Prostate gland (tissue), 2 donors: ENCODE data around the gene PIPOX. TPM values are rescaled to one million over a fixed set of nuclear protein-coding genes. Genes with fewer than 3 reads are reported as not detected.

Source experiments
- DNase-seq: peaks from one replicate; pipeline ENCODE4 v3.0.0-alpha.2; 2019; ENCODE audit warnings: low spot score
- H3K27ac ChIP-seq, 2 donors: fragments of 200-600 bp; sonication (generic); 2 replicates each; pipeline ENCODE4 v1.5.1; 2017 to 2019
- H3K27me3 ChIP-seq: fragments of 200-600 bp; sonication (generic); replicated peaks from 2 replicates; pipeline ENCODE4 v1.5.1; 2019; ENCODE audit not compliant: insufficient read depth
- H3K36me3 ChIP-seq, 2 donors: fragments of 200-600 bp; sonication (generic); 1 replicate in 1 of 2; 2 replicates in 1 of 2; pipeline versions ENCODE4 v1.5.1 to v1.8.1; 2017 to 2019
- H3K4me1 ChIP-seq: fragments of 200-600 bp; sonication (generic); replicated peaks from 2 replicates; pipeline ENCODE4 v1.5.1; 2019
- H3K4me3 ChIP-seq, 2 donors: fragments of 200-600 bp; sonication (generic); 2 replicates each; pipeline ENCODE4 v1.5.1; 2017 to 2019
- H3K9me3 ChIP-seq: fragments of 200-600 bp; sonication (generic); 2 replicates; pipeline ENCODE4 v1.5.1; 2017
- CTCF ChIP-seq, 4 experiments: fragments of 200-600 bp in 2 of 4; fragments of 450-650 bp in 2 of 4; sonication (generic) in 2 of 4; IDR thresholded peaks; 1 replicate in 3 of 4; 2 replicates in 1 of 4; pipeline ENCODE4 v1.5.1; 2016 to 2019; ENCODE audit warnings: antibody characterized with exemption in 4 of 4, mild to moderate bottlenecking in 2 of 4, moderate library complexity in 2 of 4
- POLR2A ChIP-seq: fragments of 450-650 bp; IDR thresholded peaks from one replicate; pipeline ENCODE4 v1.6.1; 2016; ENCODE audit warnings: antibody characterized with exemption, mild to moderate bottlenecking
- POLR2AphosphoS5 ChIP-seq: sonication (generic); formaldehyde crosslinking; IDR thresholded peaks from one replicate; pipeline ENCODE4 v1.6.1; 2017; ENCODE audit warnings: antibody characterized with exemption
- WGBS: methylation state at CpG from one replicate; pipeline ENCODE4 v1.1.5; 2018; 5-methylcytosine and 5-hydroxymethylcytosine counted together
- intact Hi-C: fragments of 100-400 bp; cut with DNase I; formaldehyde crosslinking; loops from one replicate; pipeline ENCODE4 v1.14.2; 2022
- total RNA-seq, 2 donors: library from RNA; depleted of rRNA; stranded (reverse); fragments of >200 nt; gene quantifications; one replicate each; pipeline ENCODE4 v1.1.0, GENCODE V29; 2016

Gene PIPOX
- total RNA-seq, 2 donors from 2014 or later = 3.1 to 6.2 TPM

GRCh38 chr17:29010586-29010985, 32.4 kb upstream of the PIPOX start:
- Histone ChIP-seq H3K36me3 (no peaks in the 10 kb centered on the region), H3K4me1 (peaks cover 4% of the 10 kb centered on the region), H3K27ac (no peak overlapping the region), H3K4me3 (no peak overlapping the region), H3K9me3 (no peaks in the 10 kb centered on the region), H3K27me3 (peaks cover 1% of the 10 kb centered on the region)
- intact Hi-C loops = no loop called here
- DNase-seq = no peak
- 77% methylated on average over 7 of the region's 7 CpGs for WGBS
- TF ChIP-seq CTCF (IDR thresholded peaks at IDR 0.05) = no peak
- TF ChIP-seq POLR2A = no peak
- TF ChIP-seq POLR2AphosphoS5 = no peak

DNA sequence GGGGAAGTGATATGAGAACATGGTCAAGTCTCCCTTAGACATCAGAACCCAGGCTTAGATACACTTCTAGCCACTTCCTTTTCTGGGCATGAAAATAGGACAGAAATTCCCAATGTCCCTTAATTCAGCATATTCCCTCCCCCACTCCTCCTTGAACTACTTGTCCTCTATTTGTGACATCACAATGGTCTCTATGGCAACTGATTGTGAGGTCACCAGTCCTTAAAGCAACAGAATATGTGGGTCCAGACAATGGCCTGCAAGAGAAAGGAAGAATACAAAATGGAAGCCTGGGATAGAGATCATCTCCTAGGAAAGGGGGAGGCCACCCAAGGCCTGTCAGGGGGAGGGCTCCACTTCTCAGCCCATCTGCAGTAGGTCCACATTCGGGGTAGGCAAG, 30.4 kb upstream of the PIPOX start:
- DNase-seq = no peak
- Histone ChIP-seq H3K36me3 (no peaks in the 10 kb centered on the region), H3K27me3 (no peaks in the 10 kb centered on the region), H3K27ac (no peak overlapping the region), H3K4me1 (no peaks in the 10 kb centered on the region), H3K4me3 (no peak overlapping the region), H3K9me3 (no peaks in the 10 kb centered on the region)
- 91% methylated on average over 1 of the region's 1 CpG for WGBS
- TF ChIP-seq CTCF (IDR thresholded peaks at IDR 0.05) = no peak
- TF ChIP-seq POLR2A = no peak
- no peak for TF ChIP-seq POLR2AphosphoS5
- intact Hi-C loops = no loop called here

GRCh38 chr17:29014716-29015115, 28.2 kb upstream of the PIPOX start:
- no peaks in the 10 kb centered on the region for H3K36me3 ChIP-seq
- intact Hi-C loops = no loop called here
- H3K27ac ChIP-seq = no peak overlapping the region
- DNase-seq = no peak
- H3K4me3 ChIP-seq = no peak overlapping the region
- TF ChIP-seq POLR2AphosphoS5 = no peak
- TF ChIP-seq POLR2A = no peak
- TF ChIP-seq CTCF (IDR thresholded peaks at IDR 0.05) = no peak
- peaks cover under 1% of the 10 kb centered on the region for H3K27me3 ChIP-seq
- H3K4me1 ChIP-seq = no peaks in the 10 kb centered on the region
- H3K9me3 ChIP-seq = no peaks in the 10 kb centered on the region
- 68% methylated on average over 5 of the region's 5 CpGs for WGBS

GRCh38 chr17:29016345-29017210, 26.4 kb upstream of the PIPOX start:
- H3K4me1 ChIP-seq = peaks cover 2% of the 10 kb centered on the region
- WGBS = 53% methylated on average over 13 of the region's 13 CpGs
- peaks cover 2% of the 10 kb centered on the region for H3K27me3 ChIP-seq
- no peaks in the 10 kb centered on the region for H3K36me3 ChIP-seq
- no peak overlapping the region for H3K4me3 ChIP-seq
- intact Hi-C loops = no loop called here
- TF ChIP-seq CTCF (IDR thresholded peaks at IDR 0.05) (no peak), POLR2AphosphoS5 (no peak), POLR2A (no peak)
- no peak for DNase-seq
- H3K27ac ChIP-seq = no peak overlapping the region
- no peaks in the 10 kb centered on the region for H3K9me3 ChIP-seq
